HepG2 (cell line): Measurements from ENCODE around the gene TRIO. TPM values are rescaled to one million over a fixed set of nuclear protein-coding genes. Genes with fewer than 3 reads are reported as not detected.

Experiments used
- ATAC-seq: fragments of 200-7000 bp; cut with Tn5 transposase; 3 replicates; pipeline ENCODE4 v1.9.1; 2020; ENCODE audit warnings: mild to moderate bottlenecking, moderate library complexity
- BruUV-seq: library from RNA; stranded (reverse); fragments of 400-500 nt; replicated peaks from 2 replicates; lab custom pipeline; 2021; lab: Mats Ljungman, UMichigan
- CTCF ChIA-PET: fragments of 300-600 bp; formaldehyde crosslinking; extraction: SDS; loops from one replicate; lab custom pipeline; 2021; ENCODE audit warnings: low total read pairs, inconsistent platforms, low intra/inter-chr PET ratio; lab: Yijun Ruan, JAX
- POLR2A ChIA-PET: fragments of 350-600 bp; sonication (Branson Sonifier 250); formaldehyde crosslinking; loops from one replicate; lab custom pipeline; 2020; ENCODE audit warnings: antibody characterized with exemption, inconsistent platforms; lab: Yijun Ruan, JAX
- DNase-seq: peaks from one replicate; pipeline ENCODE4 v3.0.0-alpha.2; 2015; ENCODE audit warnings: low spot score
- FAIRE-seq: peaks from 3 replicates; lab custom pipeline; 2011; peaks lifted over from hg19 to GRCh38; lab: Jason Lieb, UNC
- H2AFZ ChIP-seq: one replicate; pipeline ENCODE4 v1.6.1; 2011; ENCODE audit warnings: low read length, inconsistent platforms
- H3K27ac ChIP-seq: fragments of 300-600 bp; 3 replicates; pipeline ENCODE4 v1.8.0; 2011; ENCODE audit warnings: mixed run types, mild to moderate bottlenecking, mixed read lengths, low read length, inconsistent platforms; ENCODE audit not compliant: insufficient read depth; ENCODE audit errors: extremely low read length
- H3K27me3 ChIP-seq, 2 experiments: fragments of 200-600 bp in 1 of 2; 2 replicates in 1 of 2; 3 replicates in 1 of 2; pipeline versions ENCODE4 v1.6.0 to v1.8.0; 2011; ENCODE audit warnings: low read length in 2 of 2, mild to moderate bottlenecking in 2 of 2, moderate library complexity in 2 of 2, inconsistent platforms in 1 of 2; ENCODE audit not compliant: insufficient read depth in 2 of 2, control insufficient read depth in 1 of 2
- H3K36me3 ChIP-seq, 2 experiments: fragments of 200-600 bp in 1 of 2; replicated peaks in 1 of 2; 2 replicates in 1 of 2; 3 replicates in 1 of 2; pipeline versions ENCODE4 v1.5.1 to v1.8.0; 2011; ENCODE audit warnings: low read length in 2 of 2, inconsistent platforms in 1 of 2; ENCODE audit not compliant: insufficient read depth in 2 of 2, control insufficient read depth in 1 of 2
- H3K4me1 ChIP-seq: 2 replicates; pipeline ENCODE4 v1.5.1; 2012; ENCODE audit warnings: low read length, inconsistent platforms; ENCODE audit not compliant: insufficient read depth
- H3K4me2 ChIP-seq: 2 replicates; pipeline ENCODE4 v1.6.0; 2011; ENCODE audit warnings: low read depth, low read length, inconsistent platforms
- H3K4me3 ChIP-seq, 3 experiments: fragments of 200-600 bp in 1 of 3; sonication (generic), shearing (Covaris generic) in 1 of 3; replicated peaks in 1 of 3; 2 replicates each; pipeline ENCODE4 v1.5.1; 2011 to 2016; ENCODE audit warnings: low read length in 3 of 3, inconsistent platforms in 2 of 3, low read depth in 2 of 3, mild to moderate bottlenecking in 2 of 3, control low read depth in 1 of 3, mixed read lengths in 1 of 3; ENCODE audit not compliant: insufficient read depth in 1 of 3
- H3K79me2 ChIP-seq: one replicate; pipeline ENCODE4 v1.6.1; 2011; ENCODE audit warnings: low read length, inconsistent platforms; ENCODE audit not compliant: insufficient read depth
- H3K9ac ChIP-seq: 2 replicates; pipeline ENCODE4 v1.6.0; 2011; ENCODE audit warnings: mild to moderate bottlenecking, low read depth, low read length, inconsistent platforms; ENCODE audit not compliant: insufficient read depth
- H3K9me3 ChIP-seq: 2 replicates; pipeline ENCODE4 v1.5.1; 2012; ENCODE audit warnings: mild to moderate bottlenecking, low read length
- H4K20me1 ChIP-seq: 2 replicates; pipeline ENCODE4 v1.6.0; 2011; ENCODE audit warnings: inconsistent platforms, mild to moderate bottlenecking, low read length, moderate library complexity; ENCODE audit not compliant: insufficient read depth
- BRCA1 ChIP-seq: sonication (generic); formaldehyde crosslinking; IDR thresholded peaks from 2 replicates; pipeline ENCODE4 v1.4.0; 2020; ENCODE audit warnings: missing genetic modification reagents
- CEBPB ChIP-seq: IDR thresholded peaks from 2 replicates; pipeline ENCODE4 v1.6.1; 2011; ENCODE audit warnings: low read depth, low read length, improper control_type of control experiment, borderline replicate concordance
- CERS6 ChIP-seq: sonication (generic); formaldehyde crosslinking; IDR thresholded peaks from 2 replicates; pipeline ENCODE4 v1.5.0; 2020; ENCODE audit warnings: missing genetic modification reagents
- FOSL2 ChIP-seq: sonication (generic); formaldehyde crosslinking; IDR thresholded peaks from 2 replicates; pipeline ENCODE4 v1.4.0; 2020; ENCODE audit warnings: missing genetic modification reagents
- HDAC1 ChIP-seq: sonication (generic); formaldehyde crosslinking; IDR thresholded peaks from 2 replicates; pipeline ENCODE4 v1.5.1; 2020; ENCODE audit warnings: mild to moderate bottlenecking, missing genetic modification reagents
- KMT2A ChIP-seq: sonication (generic); formaldehyde crosslinking; IDR thresholded peaks from 2 replicates; pipeline ENCODE4 v1.4.0; 2020; ENCODE audit warnings: missing genetic modification reagents
- RERE ChIP-seq: IDR thresholded peaks from 2 replicates; pipeline ENCODE4 v1.6.1; 2016; ENCODE audit warnings: low read depth, missing genetic modification reagents, missing compliant biosample characterization
- SCMH1 ChIP-seq: sonication (generic); formaldehyde crosslinking; IDR thresholded peaks from 2 replicates; pipeline ENCODE4 v1.9.0; 2021; ENCODE audit warnings: missing genetic modification reagents, mild to moderate bottlenecking, borderline replicate concordance
- ZKSCAN5 ChIP-seq: sonication (generic); formaldehyde crosslinking; IDR thresholded peaks from 2 replicates; pipeline ENCODE4 v1.5.1; 2020; ENCODE audit warnings: mild to moderate bottlenecking, missing genetic modification reagents
- ZNF34 ChIP-seq: sonication (generic); formaldehyde crosslinking; IDR thresholded peaks from 2 replicates; pipeline ENCODE4 v1.4.0; 2020; ENCODE audit warnings: mild to moderate bottlenecking, missing genetic modification reagents, borderline replicate concordance
- WGBS: methylation state at CpG from one replicate; pipeline ENCODE4 v1.1.6; 2017; ENCODE audit warnings: low lambda C conversion rate; 5-methylcytosine and 5-hydroxymethylcytosine counted together
- in situ Hi-C: cut with HindIII; loops from 2 replicates; pipeline ENCODE4 v1.10.0; 2017; ENCODE audit warnings: low pct_unique_long_range_greater_than_20kb; ENCODE audit not compliant: extremely low pct_ligation_motif_present
- intact Hi-C: fragments of 100-400 bp; cut with micrococcal nuclease; formaldehyde crosslinking; loops from one replicate; pipeline ENCODE4 v1.10.0; 2022; ENCODE audit not compliant: unreplicated experiment
- polyA plus RNA-seq, 8 experiments: library from polyadenylated mRNA; depleted of rRNA in 3 of 8; stranded (reverse) in 7 of 8; unstranded in 1 of 8; fragments of >200 nt; fragmentation: Illumina TruSeq in 4 of 8; extraction: Trizol in 4 of 8; gene quantifications; 2 replicates each; pipeline versions ENCODE4 v1.2.1 to v1.2.3, GENCODE V29; 2011 to 2016; ENCODE audit warnings: low read depth in 4 of 8, missing spikeins in 1 of 8, mixed read lengths in 1 of 8; ENCODE audit not compliant: insufficient read depth in 1 of 8
- total RNA-seq, 5 experiments: library from RNA; depleted of rRNA; stranded (reverse); fragments of >200 nt; fragmentation: Illumina TruSeq; extraction: Trizol; gene quantifications; 2 replicates each; pipeline ENCODE4 v1.2.3, GENCODE V29; 2016; ENCODE audit warnings: low read depth in 1 of 5

The TRIO gene
- total and polyA plus RNA-seq, 2 of the 13 experiments (the other 11 are each of a cell fraction or from before 2014, with no cell fraction given): 45.2 to 45.9 TPM

GRCh38 chr5:14129123-14129522 is 14.0 kb upstream of the TRIO start (continued):
- TF ChIP-seq RERE (CRISPR knock-in tag): no peak
- no peak for TF ChIP-seq CEBPB

- Histone ChIP-seq H4K20me1 (no peaks in the 10 kb centered on the region), H3K4me3 (peak overlapping the region in 1 of 3 experiments; percentile 22; a peak in 1 of 6 replicates), H2AFZ (peak overlapping the region; percentile 4), H3K4me2 (peak overlapping the region; percentile 44), H3K9ac (no peak overlapping the region), H3K4me1 (peaks cover 34% of the 10 kb centered on the region), H3K36me3 (no peaks in the 10 kb centered on the region), H3K27me3 (peaks cover 2 to 16% of the 10 kb centered on the region in 2 experiments; a peak in 3 of 5 replicates), H3K9me3 (peaks cover 5% of the 10 kb centered on the region; the same call in 1 of the 2 replicates), H3K27ac (no peak overlapping the region), H3K79me2 (no peaks in the 10 kb centered on the region)
- ATAC-seq: peak; percentile 65
- intact Hi-C loops: no loop called here
- CTCF ChIA-PET: no interaction called here
- POLR2A ChIA-PET: interaction anchor here (1.5 to 1.7 kb wide), 2 partner anchors 10 to 17 kb away, joined by 3 read pairs; no protein-coding TSS in a partner anchor
- in situ Hi-C loops: no loop called here
- no TSS peak for BruUV-seq
- 3% methylated on average over 6 of the region's 6 CpGs for WGBS
- DNase-seq: peak; percentile 28
- FAIRE-seq: no peak
- TF ChIP-seq FOSL2: no peak
- no peak for TF ChIP-seq CERS6 (CRISPR knock-in tag)
- no peak for TF ChIP-seq HDAC1
- TF ChIP-seq ZKSCAN5 (CRISPR knock-in tag): 0 out of 2 replicates have a peak, but pooled peaks have one; percentile 25
- no peak for TF ChIP-seq BRCA1
- TF ChIP-seq SCMH1 (CRISPR knock-in tag): no peak
- TF ChIP-seq KMT2A (CRISPR knock-in tag): no peak
- no peak for TF ChIP-seq ZNF34
Measured at GRCh38 chr5:14131855-14132503, 11.2 kb upstream of the TRIO start.
